ENCODE results near the gene CAPN11.
"Not testable (repeated sequence)": the region's sequence is repeated elsewhere in the genome, so short reads cannot be mapped to it uniquely, and the experiment has no call there.

Gene CAPN11

GRCh38 chr6:44178424-44179071 is 19.9 kb downstream of the CAPN11 start:
- Mint-ChIP-seq H3K36me3 (ENCODE audit: low read depth) (no peaks in the 10 kb centered on the region), H3K27me3 (ENCODE audit: low read depth, poor library complexity) (peaks cover 9% of the 10 kb centered on the region), H3K9me3 (no peaks in the 10 kb centered on the region), H3K27ac (no peak overlapping the region), H3K4me3 (no peak overlapping the region), H3K4me1 (peaks cover 18% of the 10 kb centered on the region)
- no peak for TF ChIP-seq CTCF (IDR thresholded peaks at IDR 0.05)
- DNase-seq, result no peak

- Mint-ChIP-seq H3K27ac (no peak overlapping the region), H3K9me3 (no peaks in the 10 kb centered on the region), H3K36me3 (ENCODE audit: low read depth) (no peaks in the 10 kb centered on the region), H3K4me1 (peaks cover 18% of the 10 kb centered on the region), H3K4me3 (no peak overlapping the region), H3K27me3 (ENCODE audit: low read depth, poor library complexity) (peaks cover 9% of the 10 kb centered on the region)
- DNase-seq, result no peak
- TF ChIP-seq CTCF (IDR thresholded peaks at IDR 0.05), result no peak
These were observed 20.5 kb downstream of the CAPN11 start for GRCh38 chr6:44179072-44179536.

- H3K27me3 Mint-ChIP-seq (ENCODE audit: low read depth, poor library complexity), result peaks cover 9% of the 10 kb centered on the region
- TF ChIP-seq CTCF (IDR thresholded peaks at IDR 0.05), result no peak
- H3K27ac Mint-ChIP-seq, result no peak overlapping the region
- H3K4me1 Mint-ChIP-seq, result peaks cover 18% of the 10 kb centered on the region
- no peak overlapping the region for H3K4me3 Mint-ChIP-seq
- no peaks in the 10 kb centered on the region for H3K9me3 Mint-ChIP-seq
- no peak for DNase-seq
- no peaks in the 10 kb centered on the region for H3K36me3 Mint-ChIP-seq (ENCODE audit: low read depth)
These were observed 21.0 kb downstream of the CAPN11 start for GRCh38 chr6:44179648-44180047.

GRCh38 chr6:44180406-44180805 is 21.8 kb downstream of the CAPN11 start:
- no peak overlapping the region for H3K4me3 Mint-ChIP-seq
- H3K27me3 Mint-ChIP-seq (ENCODE audit: low read depth, poor library complexity), result peaks cover 9% of the 10 kb centered on the region
- H3K4me1 Mint-ChIP-seq, result peaks cover 22% of the 10 kb centered on the region
- no peaks in the 10 kb centered on the region for H3K9me3 Mint-ChIP-seq
- TF ChIP-seq CTCF (IDR thresholded peaks at IDR 0.05), result no peak
- no peaks in the 10 kb centered on the region for H3K36me3 Mint-ChIP-seq (ENCODE audit: low read depth)
- H3K27ac Mint-ChIP-seq, result no peak overlapping the region
- no peak for DNase-seq

- peaks cover 9% of the 10 kb centered on the region for H3K27me3 Mint-ChIP-seq (ENCODE audit: low read depth, poor library complexity)
- no peak overlapping the region for H3K4me3 Mint-ChIP-seq
- DNase-seq, result no peak
- peaks cover 25% of the 10 kb centered on the region for H3K4me1 Mint-ChIP-seq
- no peaks in the 10 kb centered on the region for H3K36me3 Mint-ChIP-seq (ENCODE audit: low read depth)
- no peaks in the 10 kb centered on the region for H3K9me3 Mint-ChIP-seq
- H3K27ac Mint-ChIP-seq, result no peak overlapping the region
- TF ChIP-seq CTCF (IDR thresholded peaks at IDR 0.05), result no peak
These were observed 22.3 kb downstream of the CAPN11 start for GRCh38 chr6:44180886-44181285.

GRCh38 chr6:44181784-44182183 is 23.2 kb downstream of the CAPN11 start:
- DNase-seq; H3K27ac Mint-ChIP-seq; H3K27me3 Mint-ChIP-seq (ENCODE audit: low read depth, poor library complexity); H3K4me3 Mint-ChIP-seq; H3K9me3 Mint-ChIP-seq; H3K36me3 Mint-ChIP-seq (ENCODE audit: low read depth): not testable (repeated sequence)
- H3K4me1 Mint-ChIP-seq, result peaks cover 25% of the 10 kb centered on the region

All from nephron progenitor cell (in vitro differentiated cells).